ENCODE data around the gene CHCHD6.

The CHCHD6 gene

DNA sequence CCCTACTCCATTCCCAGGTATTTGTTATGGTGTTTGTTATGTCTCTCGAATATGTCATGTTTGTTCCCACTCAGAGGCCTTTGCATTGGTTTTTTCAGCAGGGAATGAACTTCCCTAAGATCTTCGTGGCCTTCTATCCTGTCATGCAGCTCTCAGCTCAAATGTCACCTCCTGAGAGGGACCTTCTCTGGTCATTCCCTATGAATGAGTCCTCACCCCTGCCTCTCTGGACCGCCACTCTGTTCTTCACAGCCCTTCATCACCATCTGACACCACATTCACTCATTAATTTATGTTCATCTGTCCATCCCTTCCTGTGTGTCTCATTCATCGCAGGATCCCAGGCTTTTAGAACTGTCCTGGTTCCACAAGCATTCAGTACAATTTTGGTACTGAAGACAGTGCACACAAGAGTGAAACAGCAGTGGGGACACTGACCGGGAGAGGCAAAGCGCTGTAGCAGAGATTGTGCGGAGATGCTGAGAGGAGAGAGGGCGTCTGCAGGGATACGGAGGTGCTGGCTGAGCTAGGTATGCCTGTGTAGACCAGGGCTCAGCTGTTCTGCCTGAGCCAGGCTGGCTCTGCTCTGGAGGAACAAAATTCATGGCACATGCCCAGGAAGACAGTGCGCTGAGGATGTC lies 132.3 kb downstream of the CHCHD6 start:
- no peak overlapping the region for H3K4me3 ChIP-seq (replicated peaks; ENCODE audit: low read depth, low read length)
- TF ChIP-seq, protein P1, sequence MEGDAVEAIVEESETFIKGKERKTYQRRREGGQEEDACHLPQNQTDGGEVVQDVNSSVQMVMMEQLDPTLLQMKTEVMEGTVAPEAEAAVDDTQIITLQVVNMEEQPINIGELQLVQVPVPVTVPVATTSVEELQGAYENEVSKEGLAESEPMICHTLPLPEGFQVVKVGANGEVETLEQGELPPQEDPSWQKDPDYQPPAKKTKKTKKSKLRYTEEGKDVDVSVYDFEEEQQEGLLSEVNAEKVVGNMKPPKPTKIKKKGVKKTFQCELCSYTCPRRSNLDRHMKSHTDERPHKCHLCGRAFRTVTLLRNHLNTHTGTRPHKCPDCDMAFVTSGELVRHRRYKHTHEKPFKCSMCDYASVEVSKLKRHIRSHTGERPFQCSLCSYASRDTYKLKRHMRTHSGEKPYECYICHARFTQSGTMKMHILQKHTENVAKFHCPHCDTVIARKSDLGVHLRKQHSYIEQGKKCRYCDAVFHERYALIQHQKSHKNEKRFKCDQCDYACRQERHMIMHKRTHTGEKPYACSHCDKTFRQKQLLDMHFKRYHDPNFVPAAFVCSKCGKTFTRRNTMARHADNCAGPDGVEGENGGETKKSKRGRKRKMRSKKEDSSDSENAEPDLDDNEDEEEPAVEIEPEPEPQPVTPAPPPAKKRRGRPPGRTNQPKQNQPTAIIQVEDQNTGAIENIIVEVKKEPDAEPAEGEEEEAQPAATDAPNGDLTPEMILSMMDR (IDR thresholded peaks at IDR 0.05; ENCODE audit: low read length, missing control alignments): no peak
- DNase-seq (ENCODE audit: low read depth): no peak

DNA sequence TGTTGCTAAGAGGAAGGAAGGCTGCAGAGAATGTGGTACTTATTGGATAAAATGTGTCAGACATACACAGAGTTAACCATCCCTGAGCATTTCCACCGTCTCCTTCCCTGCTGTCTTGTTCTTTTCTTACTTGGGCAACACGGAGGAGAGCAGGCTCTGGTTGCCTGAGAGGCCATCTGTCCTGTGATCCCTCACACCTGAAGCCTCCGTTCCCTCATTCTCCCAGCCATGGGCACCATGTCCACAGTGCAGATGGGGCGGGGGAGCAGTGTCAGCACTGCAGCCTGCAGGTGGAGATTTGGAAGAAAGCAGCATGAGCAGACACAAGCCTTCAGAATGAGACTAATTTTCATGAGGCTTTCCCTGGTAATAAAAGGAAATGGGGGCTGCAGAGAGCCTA lies 133.7 kb downstream of the CHCHD6 start:
- TF ChIP-seq, protein P1 (IDR thresholded peaks at IDR 0.05; ENCODE audit: low read length, missing control alignments): no peak
- no peak for DNase-seq (ENCODE audit: low read depth)

DNA sequence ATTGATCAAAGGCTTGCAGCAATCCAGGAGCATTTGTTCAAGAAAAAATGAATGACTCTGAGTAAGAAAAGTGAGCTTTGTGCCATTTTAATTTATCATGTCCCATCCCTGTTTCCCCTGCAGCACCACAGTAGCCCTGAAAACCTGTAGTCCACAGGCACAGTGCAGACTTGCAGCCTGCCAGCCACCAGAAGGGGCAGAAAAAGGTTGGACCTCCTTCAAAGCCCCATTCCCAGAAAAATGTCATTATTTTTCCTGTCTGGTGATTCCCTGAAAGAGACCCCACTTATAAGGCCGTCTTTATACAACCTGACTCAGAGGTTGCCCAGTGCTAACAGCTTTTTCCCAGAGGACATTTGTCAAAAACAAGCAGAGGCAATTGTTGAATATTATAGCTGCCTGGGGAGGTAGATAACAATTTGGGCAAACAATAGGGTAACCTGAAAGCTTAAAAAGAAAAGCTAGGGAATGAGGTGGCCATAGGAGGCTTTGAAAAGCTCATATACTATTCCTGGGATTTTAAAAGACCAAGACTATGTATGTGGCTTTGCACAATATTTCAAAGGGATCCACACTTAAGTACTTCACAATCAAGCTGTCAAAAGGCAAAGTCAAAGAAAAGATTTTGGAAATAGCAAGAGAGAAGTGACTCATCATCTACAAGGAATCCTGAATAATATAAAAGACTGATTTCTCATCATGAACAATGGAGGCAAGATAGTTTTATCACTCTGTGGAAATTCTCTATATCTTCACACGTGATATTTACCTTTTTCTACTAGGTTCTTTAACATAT lies 142.1 kb downstream of the CHCHD6 start:
- DNase-seq (ENCODE audit: low read depth): peak; percentile 75
- H3K4me3 ChIP-seq (replicated peaks; ENCODE audit: low read depth, low read length): no peak overlapping the region
- TF ChIP-seq, protein P1 (IDR thresholded peaks at IDR 0.05; ENCODE audit: low read length, missing control alignments): no peak

More for the DNA sequence above, 133.7 kb downstream of the CHCHD6 start:
- H3K4me3 ChIP-seq (replicated peaks; ENCODE audit: low read depth, low read length): no peak overlapping the region

DNA sequence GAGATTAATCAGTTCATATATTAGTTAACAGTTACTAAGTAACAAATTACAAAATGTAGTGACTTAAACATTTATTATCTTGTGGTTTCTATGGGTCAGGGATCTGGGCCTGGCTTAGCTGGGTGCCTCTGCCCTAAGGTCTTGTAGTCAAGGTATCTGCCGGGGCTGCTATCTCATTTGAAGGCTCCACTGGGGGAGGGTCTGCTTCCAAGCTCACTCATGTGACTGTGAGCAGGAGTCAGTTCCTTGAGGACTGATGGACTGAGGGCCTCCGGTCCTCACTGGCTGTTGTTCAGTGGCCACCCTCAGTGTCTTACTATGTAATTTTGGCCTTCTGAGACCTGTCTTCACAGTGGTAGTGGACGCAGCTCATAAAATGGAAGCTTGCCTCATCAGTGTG lies 143.0 kb downstream of the CHCHD6 start:
- H3K4me3 ChIP-seq (replicated peaks; ENCODE audit: low read depth, low read length): no peak overlapping the region
- TF ChIP-seq, protein P1 (IDR thresholded peaks at IDR 0.05; ENCODE audit: low read length, missing control alignments): no peak
- DNase-seq (ENCODE audit: low read depth): no peak

DNA sequence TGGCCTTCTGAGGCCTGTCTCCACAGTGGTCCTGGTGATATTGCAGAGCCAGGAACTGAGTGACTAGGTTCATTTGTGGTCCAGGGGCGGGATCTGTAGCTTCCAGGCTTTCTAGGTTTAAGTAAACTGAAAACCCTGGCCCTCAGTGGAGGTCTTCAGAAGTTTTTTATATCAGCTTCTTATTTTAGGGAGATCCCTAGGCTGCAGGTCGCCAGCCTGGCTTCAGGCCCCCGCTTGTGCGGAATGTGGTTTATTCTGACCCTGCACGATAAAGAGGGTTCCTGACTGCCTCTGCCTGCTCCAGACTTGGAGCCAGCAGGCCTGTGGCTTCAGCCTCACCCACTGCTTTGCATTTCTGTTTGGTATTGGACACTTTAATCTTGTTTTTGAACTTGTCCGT lies 145.0 kb downstream of the CHCHD6 start:
- TF ChIP-seq, protein P1 (IDR thresholded peaks at IDR 0.05; ENCODE audit: low read length, missing control alignments): no peak
- DNase-seq (ENCODE audit: low read depth): no peak
- no peak overlapping the region for H3K4me3 ChIP-seq (replicated peaks; ENCODE audit: low read depth, low read length)

DNA sequence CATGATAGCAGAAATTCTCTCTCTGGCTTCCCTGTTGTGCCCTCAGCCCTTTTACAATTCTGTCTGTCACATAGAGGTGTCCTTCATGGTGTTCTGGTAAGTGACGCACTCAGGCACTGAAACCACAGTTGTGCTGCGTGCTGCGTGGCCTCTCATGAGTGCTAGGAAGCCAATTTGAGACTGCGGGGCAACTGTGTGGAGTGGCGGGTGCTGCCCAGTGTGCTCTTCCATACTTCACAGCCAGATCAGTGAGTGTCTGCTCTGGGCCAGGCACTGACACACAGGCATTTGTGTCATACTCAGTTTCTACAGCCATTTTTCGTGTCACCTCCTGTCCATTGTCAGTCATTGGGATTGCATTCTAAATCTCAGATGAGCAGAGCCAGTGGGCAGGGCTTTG lies 145.7 kb downstream of the CHCHD6 start:
- TF ChIP-seq, protein P1 (IDR thresholded peaks at IDR 0.05; ENCODE audit: low read length, missing control alignments): no peak
- no peak overlapping the region for H3K4me3 ChIP-seq (replicated peaks; ENCODE audit: low read depth, low read length)
- DNase-seq (ENCODE audit: low read depth): no peak
